ENCODE results near the gene REV1. TPM values are rescaled to one million over a fixed set of nuclear protein-coding genes. Genes with fewer than 3 reads are reported as not detected.

The REV1 gene
- total and polyA plus RNA-seq, 7 donors = 7.2 to 73.1 (median 41.7) TPM

DNA sequence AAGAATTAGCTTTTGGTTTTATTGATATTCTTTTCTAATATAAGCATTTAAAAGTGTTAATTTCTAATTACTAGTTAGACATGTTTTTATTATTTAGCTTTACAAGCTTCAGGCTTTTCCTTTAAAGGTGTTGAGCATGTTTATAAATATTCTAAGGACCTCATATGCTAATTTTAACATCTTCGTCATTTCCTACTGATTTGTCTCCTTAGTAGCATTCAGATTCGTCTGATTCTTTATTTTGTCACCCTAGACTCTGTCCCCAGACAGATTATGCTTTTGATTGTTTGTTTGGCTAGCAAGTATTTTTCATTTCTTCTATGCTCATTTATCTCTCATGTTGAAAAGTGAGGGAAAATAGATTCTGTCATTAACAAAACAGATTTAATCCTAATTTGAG lies 100.9 kb downstream of the REV1 start:
- Histone ChIP-seq H3K27ac (no peak overlapping the region), H3K36me3 (peaks cover 7 to 52% (median 13%) of the 10 kb centered on the region in 4 donors), H3K27me3 (no peaks in the 10 kb centered on the region), H3K4me1 (peaks cover 0 to 12% (median 5%) of the 10 kb centered on the region in 4 donors), H3K4me3 (no peak overlapping the region), H3K9me3 (no peaks in the 10 kb centered on the region)
- no peak for TF ChIP-seq POLR2A (IDR thresholded peaks at IDR 0.05)
- TF ChIP-seq, protein P1, sequence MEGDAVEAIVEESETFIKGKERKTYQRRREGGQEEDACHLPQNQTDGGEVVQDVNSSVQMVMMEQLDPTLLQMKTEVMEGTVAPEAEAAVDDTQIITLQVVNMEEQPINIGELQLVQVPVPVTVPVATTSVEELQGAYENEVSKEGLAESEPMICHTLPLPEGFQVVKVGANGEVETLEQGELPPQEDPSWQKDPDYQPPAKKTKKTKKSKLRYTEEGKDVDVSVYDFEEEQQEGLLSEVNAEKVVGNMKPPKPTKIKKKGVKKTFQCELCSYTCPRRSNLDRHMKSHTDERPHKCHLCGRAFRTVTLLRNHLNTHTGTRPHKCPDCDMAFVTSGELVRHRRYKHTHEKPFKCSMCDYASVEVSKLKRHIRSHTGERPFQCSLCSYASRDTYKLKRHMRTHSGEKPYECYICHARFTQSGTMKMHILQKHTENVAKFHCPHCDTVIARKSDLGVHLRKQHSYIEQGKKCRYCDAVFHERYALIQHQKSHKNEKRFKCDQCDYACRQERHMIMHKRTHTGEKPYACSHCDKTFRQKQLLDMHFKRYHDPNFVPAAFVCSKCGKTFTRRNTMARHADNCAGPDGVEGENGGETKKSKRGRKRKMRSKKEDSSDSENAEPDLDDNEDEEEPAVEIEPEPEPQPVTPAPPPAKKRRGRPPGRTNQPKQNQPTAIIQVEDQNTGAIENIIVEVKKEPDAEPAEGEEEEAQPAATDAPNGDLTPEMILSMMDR (IDR thresholded peaks at IDR 0.05) = no peak
- no peak for TF ChIP-seq EP300 (IDR thresholded peaks at IDR 0.05)
- TF ChIP-seq POLR2AphosphoS5 (IDR thresholded peaks at IDR 0.05) = no peak
- no peak for DNase-seq
- 87 to 91% methylated on average over 2 of the region's 2 CpGs for WGBS, 2 donors
- intact Hi-C loops (cut with DNase I) = no loop called here

DNA sequence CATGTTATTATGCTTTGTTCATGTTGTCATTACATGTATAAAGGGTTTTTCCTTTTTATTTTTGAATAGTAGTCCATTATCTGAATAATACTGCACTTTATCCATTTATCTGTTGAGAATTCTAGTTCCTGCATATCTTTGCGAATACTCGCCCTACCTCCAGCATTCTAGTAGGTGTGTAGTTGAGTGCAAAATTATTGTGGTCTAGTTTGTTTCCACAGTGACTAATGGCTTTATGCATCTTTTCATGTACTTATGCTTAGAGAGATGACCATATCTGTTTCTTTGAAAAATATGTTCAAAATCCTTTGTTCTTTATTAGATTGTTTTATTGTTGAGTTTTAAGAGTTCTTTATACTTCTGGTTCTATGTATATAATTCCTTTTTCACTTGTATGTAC lies 103.8 kb downstream of the REV1 start:
- Histone ChIP-seq H3K4me1 (peaks cover 0 to 12% (median 5%) of the 10 kb centered on the region in 4 donors), H3K9me3 (no peaks in the 10 kb centered on the region), H3K27ac (no peak overlapping the region), H3K36me3 (peaks cover 0 to 48% (median 8%) of the 10 kb centered on the region in 4 donors), H3K4me3 (no peak overlapping the region), H3K27me3 (no peaks in the 10 kb centered on the region)
- no peak for DNase-seq
- no peak for TF ChIP-seq POLR2AphosphoS5 (IDR thresholded peaks at IDR 0.05)
- TF ChIP-seq, protein P1 (IDR thresholded peaks at IDR 0.05) = no peak
- TF ChIP-seq EP300 (IDR thresholded peaks at IDR 0.05) = no peak
- no peak for TF ChIP-seq POLR2A (IDR thresholded peaks at IDR 0.05)
- intact Hi-C loops (cut with DNase I) = no loop called here
- 96 to 98% methylated on average over 2 of the region's 2 CpGs for WGBS, 2 donors

DNA sequence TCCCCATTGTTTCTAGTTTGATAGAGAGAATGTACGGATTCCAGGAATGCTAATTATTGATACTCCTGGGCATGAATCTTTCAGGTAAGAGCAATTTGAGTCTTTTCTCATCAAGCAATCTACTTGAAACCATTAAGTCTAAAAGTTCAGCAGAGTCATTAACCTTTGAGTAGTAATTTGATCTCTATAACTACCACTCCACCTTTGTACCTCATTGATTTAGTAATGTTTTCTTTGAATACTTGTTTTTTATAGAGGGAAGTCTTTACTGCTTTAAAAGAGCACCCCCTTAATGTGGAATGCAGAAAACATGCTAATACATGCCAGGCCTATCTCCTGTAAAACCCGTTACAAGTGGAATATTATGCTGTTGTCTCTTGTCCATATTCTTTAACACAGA lies 107.7 kb downstream of the REV1 start:
- Histone ChIP-seq H3K27me3 (no peaks in the 10 kb centered on the region), H3K4me3 (no peak overlapping the region), H3K27ac (no peak overlapping the region), H3K4me1 (no peaks in the 10 kb centered on the region), H3K9me3 (no peaks in the 10 kb centered on the region), H3K36me3 (peaks cover 10 to 72% (median 20%) of the 10 kb centered on the region in 4 donors)
- TF ChIP-seq EP300 (IDR thresholded peaks at IDR 0.05) (no peak), POLR2AphosphoS5 (IDR thresholded peaks at IDR 0.05) (no peak), POLR2A (IDR thresholded peaks at IDR 0.05) (no peak)
- TF ChIP-seq, protein P1 (IDR thresholded peaks at IDR 0.05) = no peak
- DNase-seq = no peak
- 81 to 89% methylated on average over 2 of the region's 2 CpGs for WGBS, 2 donors
- intact Hi-C loops (cut with DNase I) = no loop called here

DNA sequence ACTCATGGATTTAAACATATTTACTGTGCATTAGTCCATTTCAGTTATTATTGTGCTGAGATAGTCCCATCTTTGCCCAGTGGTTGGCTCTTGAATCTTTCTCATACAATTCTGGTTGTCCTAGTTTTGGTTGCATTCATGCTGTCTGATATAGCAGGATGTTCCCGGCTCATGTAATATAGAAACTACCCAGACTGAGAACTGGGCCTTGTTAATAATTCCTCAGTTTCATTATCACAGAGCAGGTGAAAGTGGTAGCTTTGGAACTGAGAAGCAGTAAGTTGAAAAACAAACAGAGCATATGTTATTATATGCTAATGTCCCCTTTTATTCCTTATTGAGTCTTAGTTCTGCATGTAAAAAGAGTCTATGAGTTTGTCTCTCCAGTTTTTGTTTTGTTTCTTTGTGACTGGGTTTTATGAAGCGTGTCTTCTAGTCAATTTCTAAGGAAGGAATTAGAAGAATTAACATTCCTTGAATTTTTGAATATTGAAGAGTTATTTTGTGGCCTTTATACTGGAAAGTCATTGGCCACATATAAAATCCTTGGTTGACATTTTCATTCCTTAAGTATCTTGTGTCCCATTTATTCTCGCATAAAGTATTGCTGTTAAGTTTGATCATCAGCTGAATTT lies 109.3 kb downstream of the REV1 start:
- Histone ChIP-seq H3K4me1 (no peaks in the 10 kb centered on the region), H3K27ac (no peak overlapping the region), H3K9me3 (no peaks in the 10 kb centered on the region), H3K36me3 (peaks cover 11 to 87% (median 28%) of the 10 kb centered on the region in 4 donors), H3K27me3 (no peaks in the 10 kb centered on the region), H3K4me3 (no peak overlapping the region)
- TF ChIP-seq, protein P1 (IDR thresholded peaks at IDR 0.05) = no peak
- TF ChIP-seq POLR2AphosphoS5 (IDR thresholded peaks at IDR 0.05) = no peak
- TF ChIP-seq POLR2A (IDR thresholded peaks at IDR 0.05) = no peak
- intact Hi-C loops (cut with DNase I) = no loop called here
- DNase-seq = no peak
- WGBS, 2 donors = 78 to 83% methylated on average over 3 of the region's 3 CpGs

DNA sequence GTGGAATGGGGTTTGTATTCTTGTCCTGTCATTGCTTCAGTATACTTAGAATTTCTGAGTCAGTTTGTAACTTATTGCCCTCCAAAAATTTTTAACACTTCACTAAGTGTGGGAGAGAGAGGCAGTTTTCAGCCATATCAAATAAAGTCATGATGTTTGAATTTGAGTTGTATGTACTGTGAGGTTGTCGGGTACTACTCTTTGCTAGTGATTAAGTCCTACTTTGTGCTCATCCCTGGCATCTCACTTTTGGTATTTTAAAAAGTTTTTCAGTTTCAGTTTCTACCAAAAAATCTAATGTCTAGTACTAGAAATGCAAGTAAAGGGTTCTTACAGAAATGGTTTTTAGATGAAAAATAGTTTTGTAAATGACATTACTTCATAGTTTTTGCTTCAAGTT lies 111.9 kb downstream of the REV1 start:
- H3K4me1 ChIP-seq = no peaks in the 10 kb centered on the region
- no peak for DNase-seq

More for the DNA sequence above, 111.9 kb downstream of the REV1 start:
- intact Hi-C loops (cut with DNase I) = no loop called here
- H3K36me3 ChIP-seq = peaks cover 15 to 91% (median 28%) of the 10 kb centered on the region in 4 donors
- H3K4me3 ChIP-seq = no peak overlapping the region
- WGBS, 2 donors = 93 to 94% methylated on average over 1 of the region's 1 CpG
- TF ChIP-seq POLR2A (IDR thresholded peaks at IDR 0.05) = no peak
- no peak for TF ChIP-seq POLR2AphosphoS5 (IDR thresholded peaks at IDR 0.05)
- TF ChIP-seq, protein P1 (IDR thresholded peaks at IDR 0.05) = no peak
- TF ChIP-seq EP300 (IDR thresholded peaks at IDR 0.05) = no peak
- H3K27ac ChIP-seq = no peak overlapping the region
- H3K9me3 ChIP-seq = no peaks in the 10 kb centered on the region
- no peaks in the 10 kb centered on the region for H3K27me3 ChIP-seq

Data from sigmoid colon (tissue), 7 donors.